ENCODE results near the gene BFSP2.

BFSP2 gene

DNA sequence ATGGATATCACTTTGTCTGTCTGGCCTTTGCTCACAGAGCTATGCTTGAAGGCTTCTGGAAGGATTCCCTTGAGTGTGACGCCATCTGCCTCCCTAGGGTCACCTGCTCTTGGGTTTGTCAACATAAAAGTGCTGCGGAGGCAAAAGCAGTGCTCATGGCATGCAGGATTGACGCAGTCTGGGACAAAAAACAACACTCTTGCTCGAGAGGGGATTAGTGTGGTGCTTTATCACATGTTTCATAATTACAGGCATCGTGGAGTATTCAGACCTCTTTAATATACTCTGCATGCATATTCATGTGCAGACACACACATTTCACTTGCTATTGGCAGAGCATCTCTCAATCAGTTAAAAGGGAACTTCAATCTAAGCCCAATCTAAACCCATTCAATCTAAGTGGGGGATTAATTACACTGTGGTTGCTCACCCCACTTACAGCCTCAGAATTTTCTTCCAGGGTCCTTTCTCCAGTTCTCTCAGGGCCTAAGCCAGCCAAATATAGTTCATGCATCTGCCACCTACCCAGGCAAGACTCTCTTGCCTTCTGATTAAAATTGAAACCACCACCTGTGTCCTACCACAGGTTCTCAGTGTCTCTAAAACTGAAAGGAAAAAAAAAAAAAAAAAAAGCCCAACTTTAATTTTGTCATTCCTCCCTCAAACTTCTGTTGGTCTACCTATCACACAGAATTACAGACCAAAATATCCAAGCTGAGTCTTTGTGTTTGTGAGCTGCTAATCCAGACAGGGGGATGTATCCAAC, 75.6 kb downstream of the BFSP2 start:
- H3K9me3 ChIP-seq (ENCODE audit: insufficient read depth, low read depth, low read length): no peaks in the 10 kb centered on the region
- no peak overlapping the region for H3K9ac ChIP-seq (ENCODE audit: low read depth, low read length, poor library complexity, severe bottlenecking)
- no peak overlapping the region for H3K4me3 ChIP-seq (ENCODE audit: low read length, poor library complexity, severe bottlenecking)
- H3K4me2 ChIP-seq (ENCODE audit: low read depth, low read length, poor library complexity, severe bottlenecking): no peak overlapping the region
- no peaks in the 10 kb centered on the region for H3K36me3 ChIP-seq (ENCODE audit: insufficient read depth, low read length)
- H3F3A ChIP-seq (ENCODE audit: low read depth): no peaks in the 10 kb centered on the region
- no peaks in the 10 kb centered on the region for H3K9me2 ChIP-seq (replicated peaks; ENCODE audit: low read depth, low read length)
- no peaks in the 10 kb centered on the region for H3K79me2 ChIP-seq (ENCODE audit: insufficient read depth, low read length)
- no peaks in the 10 kb centered on the region for H3K27me3 ChIP-seq (ENCODE audit: insufficient read depth, low read length, poor library complexity, severe bottlenecking)
- TF ChIP-seq, protein P1, sequence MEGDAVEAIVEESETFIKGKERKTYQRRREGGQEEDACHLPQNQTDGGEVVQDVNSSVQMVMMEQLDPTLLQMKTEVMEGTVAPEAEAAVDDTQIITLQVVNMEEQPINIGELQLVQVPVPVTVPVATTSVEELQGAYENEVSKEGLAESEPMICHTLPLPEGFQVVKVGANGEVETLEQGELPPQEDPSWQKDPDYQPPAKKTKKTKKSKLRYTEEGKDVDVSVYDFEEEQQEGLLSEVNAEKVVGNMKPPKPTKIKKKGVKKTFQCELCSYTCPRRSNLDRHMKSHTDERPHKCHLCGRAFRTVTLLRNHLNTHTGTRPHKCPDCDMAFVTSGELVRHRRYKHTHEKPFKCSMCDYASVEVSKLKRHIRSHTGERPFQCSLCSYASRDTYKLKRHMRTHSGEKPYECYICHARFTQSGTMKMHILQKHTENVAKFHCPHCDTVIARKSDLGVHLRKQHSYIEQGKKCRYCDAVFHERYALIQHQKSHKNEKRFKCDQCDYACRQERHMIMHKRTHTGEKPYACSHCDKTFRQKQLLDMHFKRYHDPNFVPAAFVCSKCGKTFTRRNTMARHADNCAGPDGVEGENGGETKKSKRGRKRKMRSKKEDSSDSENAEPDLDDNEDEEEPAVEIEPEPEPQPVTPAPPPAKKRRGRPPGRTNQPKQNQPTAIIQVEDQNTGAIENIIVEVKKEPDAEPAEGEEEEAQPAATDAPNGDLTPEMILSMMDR (conservative IDR thresholded peaks at IDR 0.05; ENCODE audit: low read length): no peak
- no peak for TF ChIP-seq EZH2phosphoT487 (IDR thresholded peaks at IDR 0.05; ENCODE audit: borderline replicate concordance)
- H4K20me1 ChIP-seq (ENCODE audit: insufficient read depth, low read length, poor library complexity, severe bottlenecking): no peaks in the 10 kb centered on the region
- no peak overlapping the region for H2AFZ ChIP-seq (ENCODE audit: low read length)
- peaks cover 4% of the 10 kb centered on the region for H3K4me1 ChIP-seq (ENCODE audit: insufficient read depth, low read length, poor library complexity, severe bottlenecking)

DNA sequence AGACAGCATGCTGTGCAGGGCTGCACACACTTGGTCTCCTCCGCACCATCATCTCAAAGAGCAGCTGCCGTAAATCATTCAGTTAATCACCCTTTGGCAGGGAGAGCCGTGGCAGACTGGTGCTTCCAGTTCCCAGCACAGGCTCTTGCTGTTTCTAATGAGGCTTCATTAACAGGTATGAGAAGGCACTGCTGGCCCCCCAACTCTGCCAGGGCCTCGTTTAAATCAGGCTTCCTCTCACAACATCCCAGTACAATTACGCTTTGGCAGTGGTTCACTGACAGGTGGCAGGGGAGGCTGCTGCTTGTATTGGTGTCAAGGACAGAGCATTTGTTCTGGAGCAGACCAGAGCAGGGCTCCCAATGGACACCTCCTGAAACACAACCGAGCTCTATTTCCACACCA, 77.1 kb downstream of the BFSP2 start:
- no peak overlapping the region for H3K4me3 ChIP-seq (ENCODE audit: low read length, poor library complexity, severe bottlenecking)
- no peaks in the 10 kb centered on the region for H3K36me3 ChIP-seq (ENCODE audit: insufficient read depth, low read length)
- H4K20me1 ChIP-seq (ENCODE audit: insufficient read depth, low read length, poor library complexity, severe bottlenecking): no peaks in the 10 kb centered on the region
- H3K4me2 ChIP-seq (ENCODE audit: low read depth, low read length, poor library complexity, severe bottlenecking): no peak overlapping the region
- H3K9ac ChIP-seq (ENCODE audit: low read depth, low read length, poor library complexity, severe bottlenecking): no peak overlapping the region
- TF ChIP-seq EZH2phosphoT487 (IDR thresholded peaks at IDR 0.05; ENCODE audit: borderline replicate concordance): no peak
- H3K27me3 ChIP-seq (ENCODE audit: insufficient read depth, low read length, poor library complexity, severe bottlenecking): no peaks in the 10 kb centered on the region
- H3F3A ChIP-seq (ENCODE audit: low read depth): no peaks in the 10 kb centered on the region
- no peaks in the 10 kb centered on the region for H3K9me2 ChIP-seq (replicated peaks; ENCODE audit: low read depth, low read length)
- peaks cover 4% of the 10 kb centered on the region for H3K4me1 ChIP-seq (ENCODE audit: insufficient read depth, low read length, poor library complexity, severe bottlenecking)
- no peaks in the 10 kb centered on the region for H3K9me3 ChIP-seq (ENCODE audit: insufficient read depth, low read depth, low read length)
- no peaks in the 10 kb centered on the region for H3K79me2 ChIP-seq (ENCODE audit: insufficient read depth, low read length)
- no peak overlapping the region for H2AFZ ChIP-seq (ENCODE audit: low read length)

DNA sequence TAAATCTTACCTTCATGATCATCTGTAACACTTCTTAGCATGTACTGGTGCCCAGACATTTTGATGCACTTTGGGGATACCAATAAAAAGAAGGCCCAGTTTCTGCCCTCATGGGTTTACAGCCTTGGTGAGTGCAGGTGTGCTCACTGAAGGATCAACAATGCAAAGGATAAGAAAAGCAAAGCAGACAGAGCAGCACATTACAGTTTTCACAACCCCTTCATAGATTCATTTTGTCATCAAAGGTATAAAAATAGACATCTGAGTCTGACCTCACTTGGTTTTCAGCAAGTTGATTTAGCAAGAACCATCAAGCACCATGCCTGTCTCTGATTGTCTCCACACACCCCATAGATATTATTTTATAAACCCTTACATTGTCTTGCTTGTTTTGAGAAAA, 77.6 kb downstream of the BFSP2 start:
- Histone ChIP-seq H3K79me2 (ENCODE audit: insufficient read depth, low read length) (no peaks in the 10 kb centered on the region), H3K36me3 (ENCODE audit: insufficient read depth, low read length) (no peaks in the 10 kb centered on the region), H3F3A (ENCODE audit: low read depth) (no peaks in the 10 kb centered on the region), H3K9ac (ENCODE audit: low read depth, low read length, poor library complexity, severe bottlenecking) (no peak overlapping the region), H3K4me3 (ENCODE audit: low read length, poor library complexity, severe bottlenecking) (no peak overlapping the region), H3K9me3 (ENCODE audit: insufficient read depth, low read depth, low read length) (no peaks in the 10 kb centered on the region), H2AFZ (ENCODE audit: low read length) (no peak overlapping the region), H3K4me1 (ENCODE audit: insufficient read depth, low read length, poor library complexity, severe bottlenecking) (peaks cover 4% of the 10 kb centered on the region), H4K20me1 (ENCODE audit: insufficient read depth, low read length, poor library complexity, severe bottlenecking) (no peaks in the 10 kb centered on the region), H3K4me2 (ENCODE audit: low read depth, low read length, poor library complexity, severe bottlenecking) (no peak overlapping the region), H3K27me3 (ENCODE audit: insufficient read depth, low read length, poor library complexity, severe bottlenecking) (no peaks in the 10 kb centered on the region), H3K9me2 (replicated peaks; ENCODE audit: low read depth, low read length) (no peaks in the 10 kb centered on the region)
- TF ChIP-seq EZH2phosphoT487 (IDR thresholded peaks at IDR 0.05; ENCODE audit: borderline replicate concordance): no peak

DNA sequence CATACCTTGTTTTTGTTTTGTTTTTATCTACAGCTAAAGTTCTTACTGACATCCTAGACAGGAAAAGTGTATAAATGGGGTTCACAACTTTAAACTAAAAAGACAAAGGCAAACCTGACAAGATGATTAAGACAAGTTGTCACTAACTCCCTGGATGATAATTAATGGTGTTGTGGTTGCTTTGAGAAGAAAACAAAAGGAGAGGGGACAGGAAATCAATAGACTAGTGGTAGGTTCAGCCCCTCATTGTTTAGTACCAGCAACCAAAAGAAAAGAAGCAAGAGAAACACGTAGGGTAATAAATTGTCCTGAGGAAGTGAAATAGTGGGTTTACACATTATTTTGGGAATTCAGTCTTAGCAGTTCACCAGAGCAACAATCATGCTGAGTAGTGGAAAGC, 78.8 kb downstream of the BFSP2 start:
- H3K4me1 ChIP-seq (ENCODE audit: insufficient read depth, low read length, poor library complexity, severe bottlenecking): peaks cover 4% of the 10 kb centered on the region
- TF ChIP-seq, protein P1 (conservative IDR thresholded peaks at IDR 0.05; ENCODE audit: low read length): no peak
- no peak for TF ChIP-seq EZH2phosphoT487 (IDR thresholded peaks at IDR 0.05; ENCODE audit: borderline replicate concordance)
- H3K4me2 ChIP-seq (ENCODE audit: low read depth, low read length, poor library complexity, severe bottlenecking): no peak overlapping the region
- H3K4me3 ChIP-seq (ENCODE audit: low read length, poor library complexity, severe bottlenecking): no peak overlapping the region
- 0 out of 2 replicates have a peak overlapping the region, but pooled peaks have one; percentile 1 for H2AFZ ChIP-seq (ENCODE audit: low read length)
- no peak overlapping the region for H3K9ac ChIP-seq (ENCODE audit: low read depth, low read length, poor library complexity, severe bottlenecking)
- H3K9me2 ChIP-seq (replicated peaks; ENCODE audit: low read depth, low read length): no peaks in the 10 kb centered on the region
- no peaks in the 10 kb centered on the region for H3K9me3 ChIP-seq (ENCODE audit: insufficient read depth, low read depth, low read length)
- no peaks in the 10 kb centered on the region for H4K20me1 ChIP-seq (ENCODE audit: insufficient read depth, low read length, poor library complexity, severe bottlenecking)
- H3K27me3 ChIP-seq (ENCODE audit: insufficient read depth, low read length, poor library complexity, severe bottlenecking): no peaks in the 10 kb centered on the region
- H3K36me3 ChIP-seq (ENCODE audit: insufficient read depth, low read length): no peaks in the 10 kb centered on the region
- H3F3A ChIP-seq (ENCODE audit: low read depth): no peaks in the 10 kb centered on the region
- H3K79me2 ChIP-seq (ENCODE audit: insufficient read depth, low read length): no peaks in the 10 kb centered on the region
